MM.1S (cell line): ENCODE data around the gene SNTG2.

Experiments
- DNase-seq: peaks from one replicate; pipeline ENCODE4 v3.0.0-alpha.2; 2015
- H2AFZ ChIP-seq: fragments of 300-600 bp; sonication (generic); 2 replicates; pipeline ENCODE4 v1.6.0; 2016; ENCODE audit warnings: antibody characterized with exemption, low read length
- H3F3A ChIP-seq: fragments of 300-600 bp; sonication (generic); 2 replicates; pipeline ENCODE4 v1.6.1; 2016; ENCODE audit warnings: mild to moderate bottlenecking, antibody characterized with exemption, low read length, moderate library complexity, mixed read lengths; ENCODE audit not compliant: insufficient read depth
- H3K27ac ChIP-seq: fragments of 300-600 bp; sonication (generic); 2 replicates; pipeline ENCODE4 v1.5.1; 2016; ENCODE audit warnings: mild to moderate bottlenecking, low read length
- H3K27me3 ChIP-seq: fragments of 300-600 bp; sonication (generic); replicated peaks from 2 replicates; pipeline ENCODE4 v1.6.0; 2016; ENCODE audit warnings: low read length; ENCODE audit not compliant: insufficient read depth
- H3K36me3 ChIP-seq: fragments of 300-600 bp; sonication (generic); replicated peaks from 2 replicates; pipeline ENCODE4 v1.6.1; 2016; ENCODE audit warnings: mild to moderate bottlenecking, low read length, mixed read lengths; ENCODE audit not compliant: insufficient read depth
- H3K4me1 ChIP-seq: fragments of 300-600 bp; sonication (generic); 2 replicates; pipeline ENCODE4 v1.6.1; 2016; ENCODE audit warnings: low read length, mixed read lengths
- H3K4me2 ChIP-seq: fragments of 300-600 bp; sonication (generic); 2 replicates; pipeline ENCODE4 v1.6.0; 2016; ENCODE audit warnings: low read depth, low read length
- H3K4me3 ChIP-seq: fragments of 300-600 bp; sonication (generic); 2 replicates; pipeline ENCODE4 v1.5.1; 2016; ENCODE audit warnings: low read length, mixed read lengths
- H3K79me2 ChIP-seq: fragments of 300-600 bp; sonication (generic); 2 replicates; pipeline ENCODE4 v1.6.1; 2016; ENCODE audit warnings: mixed run types, low read length, mixed read lengths
- H3K9ac ChIP-seq: fragments of 300-600 bp; sonication (generic); 2 replicates; pipeline ENCODE4 v1.6.1; 2016; ENCODE audit warnings: low read length, mixed read lengths
- H3K9me2 ChIP-seq: fragments of 300-600 bp; sonication (generic); replicated peaks from 2 replicates; pipeline ENCODE4 v1.6.1; 2016; ENCODE audit warnings: mild to moderate bottlenecking, low read length, mixed read lengths; ENCODE audit not compliant: insufficient read depth
- H3K9me3 ChIP-seq: fragments of 300-600 bp; sonication (generic); replicated peaks from 2 replicates; pipeline ENCODE4 v1.6.1; 2016; ENCODE audit warnings: mild to moderate bottlenecking, low read length, mixed read lengths; ENCODE audit not compliant: insufficient read depth
- H4K20me1 ChIP-seq: fragments of 300-600 bp; sonication (generic); 2 replicates; pipeline ENCODE4 v1.6.1; 2016; ENCODE audit warnings: mild to moderate bottlenecking, low read length, moderate library complexity, mixed read lengths; ENCODE audit not compliant: insufficient read depth
- CTCF ChIP-seq: fragments of 300-600 bp; sonication (generic); IDR thresholded peaks from 2 replicates; pipeline ENCODE4 v1.5.1; 2016; ENCODE audit warnings: antibody characterized with exemption, low read length, mixed read lengths
- EZH2 ChIP-seq: fragments of 300-600 bp; sonication (generic); optimal IDR thresholded peaks from 2 replicates; pipeline ENCODE3; 2017; ENCODE audit warnings: low read depth, mild to moderate bottlenecking, antibody characterized with exemption, low read length, mixed read lengths
- EZH2phosphoT487 ChIP-seq: fragments of 300-600 bp; sonication (generic); IDR thresholded peaks from 2 replicates; pipeline ENCODE4 v1.6.1; 2018; ENCODE audit warnings: antibody characterized with exemption, low read length

The SNTG2 gene

GRCh38 chr2:1054399-1054798, 103.8 kb downstream of the SNTG2 start:
- no peaks in the 10 kb centered on the region for H3K9me3 ChIP-seq
- H3K27me3 ChIP-seq, result no peaks in the 10 kb centered on the region
- no peaks in the 10 kb centered on the region for H3K9me2 ChIP-seq
- H3K27ac ChIP-seq, result no peak overlapping the region
- no peaks in the 10 kb centered on the region for H3K36me3 ChIP-seq
- H3K9ac ChIP-seq, result no peak overlapping the region
- no peaks in the 10 kb centered on the region for H3K4me1 ChIP-seq
- no peaks in the 10 kb centered on the region for H3K79me2 ChIP-seq
- no peak overlapping the region for H2AFZ ChIP-seq
- TF ChIP-seq EZH2, result no peak
- no peak for TF ChIP-seq CTCF
- no peak for TF ChIP-seq EZH2phosphoT487
- H3K4me3 ChIP-seq, result no peak overlapping the region
- no peak for DNase-seq
- H3F3A ChIP-seq, result no peaks in the 10 kb centered on the region
- no peak overlapping the region for H3K4me2 ChIP-seq
- H4K20me1 ChIP-seq, result no peaks in the 10 kb centered on the region

- no peaks in the 10 kb centered on the region for H3K9me3 ChIP-seq
- no peaks in the 10 kb centered on the region for H4K20me1 ChIP-seq
- H3F3A ChIP-seq, result no peaks in the 10 kb centered on the region
- H3K4me2 ChIP-seq, result no peak overlapping the region
- H3K79me2 ChIP-seq, result no peaks in the 10 kb centered on the region
- H3K9me2 ChIP-seq, result no peaks in the 10 kb centered on the region
- H3K27ac ChIP-seq, result no peak overlapping the region
- no peak overlapping the region for H3K4me3 ChIP-seq
- no peak overlapping the region for H3K9ac ChIP-seq
- H3K36me3 ChIP-seq, result no peaks in the 10 kb centered on the region
- H3K4me1 ChIP-seq, result no peaks in the 10 kb centered on the region
- TF ChIP-seq CTCF (no peak), EZH2phosphoT487 (no peak), EZH2 (no peak)
- H2AFZ ChIP-seq, result no peak overlapping the region
- no peak for DNase-seq
- H3K27me3 ChIP-seq, result no peaks in the 10 kb centered on the region
Observed at GRCh38 chr2:1055014-1055595, 104.5 kb downstream of the SNTG2 start.

GRCh38 chr2:1060372-1060771, 109.7 kb downstream of the SNTG2 start:
- no peaks in the 10 kb centered on the region for H3K27me3 ChIP-seq
- no peak overlapping the region for H3K4me3 ChIP-seq
- H3K4me2 ChIP-seq, result no peak overlapping the region
- H3K9ac ChIP-seq, result no peak overlapping the region
- no peak for DNase-seq
- H3K36me3 ChIP-seq, result no peaks in the 10 kb centered on the region
- H3K79me2 ChIP-seq, result no peaks in the 10 kb centered on the region
- H3K9me3 ChIP-seq, result no peaks in the 10 kb centered on the region
- H2AFZ ChIP-seq, result no peak overlapping the region
- no peaks in the 10 kb centered on the region for H3F3A ChIP-seq
- H3K4me1 ChIP-seq, result no peaks in the 10 kb centered on the region
- H4K20me1 ChIP-seq, result no peaks in the 10 kb centered on the region
- no peaks in the 10 kb centered on the region for H3K9me2 ChIP-seq
- no peak for TF ChIP-seq EZH2phosphoT487
- no peak for TF ChIP-seq CTCF
- no peak for TF ChIP-seq EZH2
- no peak overlapping the region for H3K27ac ChIP-seq
